ENCODE data around the gene C17orf113. TPM values are rescaled to one million over a fixed set of nuclear protein-coding genes. Genes with fewer than 3 reads are reported as not detected.

Gene C17orf113
- total and polyA plus RNA-seq, 2 of the 13 experiments (the other 11 are each of a cell fraction or from before 2014, with no cell fraction given): 0.87 to 1.1 TPM

DNA sequence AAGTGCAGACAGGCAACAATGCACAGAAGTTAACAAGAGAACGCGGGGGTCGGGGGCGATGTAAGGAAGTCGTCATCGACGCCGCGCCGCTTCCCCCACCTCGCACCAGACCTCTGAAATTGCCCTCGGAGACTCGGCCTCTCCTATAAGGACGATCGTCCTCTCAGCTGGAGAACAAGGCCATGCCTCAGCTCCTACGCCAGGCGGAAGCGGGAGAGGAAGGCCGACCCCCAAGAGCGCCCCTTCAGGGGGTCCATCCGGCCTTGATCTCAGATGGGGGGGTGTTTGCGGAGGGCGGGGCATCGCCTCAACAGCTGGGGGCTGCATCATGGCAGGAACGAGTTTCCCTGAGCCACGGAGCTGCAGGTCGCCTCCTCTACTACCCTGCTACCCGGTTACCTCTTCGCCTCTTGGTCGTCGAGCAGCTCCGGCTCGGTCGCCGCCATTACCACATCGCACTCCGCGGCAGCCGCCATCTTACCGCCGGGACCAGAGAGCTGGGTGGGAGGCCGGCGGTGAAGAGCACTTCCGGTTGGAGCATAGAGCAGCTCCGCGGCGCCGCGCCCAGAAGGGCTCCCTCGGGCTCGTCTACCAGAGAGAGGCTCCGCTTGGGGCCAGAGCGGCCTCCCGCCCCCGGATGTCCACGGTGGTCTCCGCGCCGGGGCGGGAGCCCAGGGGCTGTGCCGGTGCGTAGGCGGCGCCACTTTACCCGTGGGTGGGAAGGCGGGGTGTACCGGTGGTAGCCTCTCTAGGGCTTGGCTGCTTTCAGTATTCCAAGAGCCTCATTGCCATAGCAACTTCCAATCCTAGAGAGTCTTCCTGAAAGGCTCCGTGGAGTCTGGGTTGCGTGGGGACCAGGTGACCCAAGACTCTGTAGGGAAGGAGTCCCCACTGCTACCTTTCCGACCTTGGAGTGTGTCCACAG, 33.2 kb downstream of the C17orf113 start, which contains the start of gene DNAJC7 (continued):
- TF ChIP-seq ARHGAP35 (CRISPR knock-in tag; IDR thresholded peaks at IDR 0.05; ENCODE audit: borderline replicate concordance) (peak; percentile 76; the same call in 1 of the 2 replicates), ZNF446 (CRISPR knock-in tag; IDR thresholded peaks at IDR 0.05) (peak; percentile 90; the same call in 1 of the 2 replicates), ZNF616 (CRISPR knock-in tag; IDR thresholded peaks at IDR 0.05; ENCODE audit: low read depth) (no peak; the same call in 1 of the 2 replicates), FLYWCH1 (CRISPR knock-in tag; IDR thresholded peaks at IDR 0.05) (no peak), FOXC1 (CRISPR knock-in tag; IDR thresholded peaks at IDR 0.05; ENCODE audit: borderline replicate concordance) (peak; percentile 87; the same call in 1 of the 2 replicates), SNAI1 (CRISPR knock-in tag; IDR thresholded peaks at IDR 0.05; ENCODE audit: borderline replicate concordance) (peak; percentile 99; the same call in 1 of the 2 replicates), SNRNP70 (IDR thresholded peaks at IDR 0.05; ENCODE audit: low read depth, low read length) (no peak), ZNF737 (CRISPR knock-in tag; IDR thresholded peaks at IDR 0.05; ENCODE audit: borderline replicate concordance) (peak; percentile 97), ZNF354B (CRISPR knock-in tag; IDR thresholded peaks at IDR 0.05) (peak; percentile 97; the same call in 1 of the 2 replicates), ZFP36L2 (CRISPR knock-in tag; IDR thresholded peaks at IDR 0.05) (0 out of 2 replicates have a peak, but pooled peaks have one; percentile 35)
- TF ChIP-seq, protein P1, sequence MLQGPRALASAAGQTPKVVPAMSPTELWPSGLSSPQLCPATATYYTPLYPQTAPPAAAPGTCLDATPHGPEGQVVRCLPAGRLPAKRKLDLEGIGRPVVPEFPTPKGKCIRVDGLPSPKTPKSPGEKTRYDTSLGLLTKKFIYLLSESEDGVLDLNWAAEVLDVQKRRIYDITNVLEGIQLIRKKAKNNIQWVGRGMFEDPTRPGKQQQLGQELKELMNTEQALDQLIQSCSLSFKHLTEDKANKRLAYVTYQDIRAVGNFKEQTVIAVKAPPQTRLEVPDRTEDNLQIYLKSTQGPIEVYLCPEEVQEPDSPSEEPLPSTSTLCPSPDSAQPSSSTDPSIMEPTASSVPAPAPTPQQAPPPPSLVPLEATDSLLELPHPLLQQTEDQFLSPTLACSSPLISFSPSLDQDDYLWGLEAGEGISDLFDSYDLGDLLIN (CRISPR knock-in tag; IDR thresholded peaks at IDR 0.05; ENCODE audit: borderline replicate concordance): no peak
- TF ChIP-seq, protein P2, sequence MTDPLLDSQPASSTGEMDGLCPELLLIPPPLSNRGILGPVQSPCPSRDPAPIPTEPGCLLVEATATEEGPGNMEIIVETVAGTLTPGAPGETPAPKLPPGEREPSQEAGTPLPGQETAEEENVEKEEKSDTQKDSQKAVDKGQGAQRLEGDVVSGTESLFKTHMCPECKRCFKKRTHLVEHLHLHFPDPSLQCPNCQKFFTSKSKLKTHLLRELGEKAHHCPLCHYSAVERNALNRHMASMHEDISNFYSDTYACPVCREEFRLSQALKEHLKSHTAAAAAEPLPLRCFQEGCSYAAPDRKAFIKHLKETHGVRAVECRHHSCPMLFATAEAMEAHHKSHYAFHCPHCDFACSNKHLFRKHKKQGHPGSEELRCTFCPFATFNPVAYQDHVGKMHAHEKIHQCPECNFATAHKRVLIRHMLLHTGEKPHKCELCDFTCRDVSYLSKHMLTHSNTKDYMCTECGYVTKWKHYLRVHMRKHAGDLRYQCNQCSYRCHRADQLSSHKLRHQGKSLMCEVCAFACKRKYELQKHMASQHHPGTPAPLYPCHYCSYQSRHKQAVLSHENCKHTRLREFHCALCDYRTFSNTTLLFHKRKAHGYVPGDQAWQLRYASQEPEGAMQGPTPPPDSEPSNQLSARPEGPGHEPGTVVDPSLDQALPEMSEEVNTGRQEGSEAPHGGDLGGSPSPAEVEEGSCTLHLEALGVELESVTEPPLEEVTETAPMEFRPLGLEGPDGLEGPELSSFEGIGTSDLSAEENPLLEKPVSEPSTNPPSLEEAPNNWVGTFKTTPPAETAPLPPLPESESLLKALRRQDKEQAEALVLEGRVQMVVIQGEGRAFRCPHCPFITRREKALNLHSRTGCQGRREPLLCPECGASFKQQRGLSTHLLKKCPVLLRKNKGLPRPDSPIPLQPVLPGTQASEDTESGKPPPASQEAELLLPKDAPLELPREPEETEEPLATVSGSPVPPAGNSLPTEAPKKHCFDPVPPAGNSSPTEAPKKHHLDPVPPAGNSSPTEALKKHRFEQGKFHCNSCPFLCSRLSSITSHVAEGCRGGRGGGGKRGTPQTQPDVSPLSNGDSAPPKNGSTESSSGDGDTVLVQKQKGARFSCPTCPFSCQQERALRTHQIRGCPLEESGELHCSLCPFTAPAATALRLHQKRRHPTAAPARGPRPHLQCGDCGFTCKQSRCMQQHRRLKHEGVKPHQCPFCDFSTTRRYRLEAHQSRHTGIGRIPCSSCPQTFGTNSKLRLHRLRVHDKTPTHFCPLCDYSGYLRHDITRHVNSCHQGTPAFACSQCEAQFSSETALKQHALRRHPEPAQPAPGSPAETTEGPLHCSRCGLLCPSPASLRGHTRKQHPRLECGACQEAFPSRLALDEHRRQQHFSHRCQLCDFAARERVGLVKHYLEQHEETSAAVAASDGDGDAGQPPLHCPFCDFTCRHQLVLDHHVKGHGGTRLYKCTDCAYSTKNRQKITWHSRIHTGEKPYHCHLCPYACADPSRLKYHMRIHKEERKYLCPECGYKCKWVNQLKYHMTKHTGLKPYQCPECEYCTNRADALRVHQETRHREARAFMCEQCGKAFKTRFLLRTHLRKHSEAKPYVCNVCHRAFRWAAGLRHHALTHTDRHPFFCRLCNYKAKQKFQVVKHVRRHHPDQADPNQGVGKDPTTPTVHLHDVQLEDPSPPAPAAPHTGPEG (CRISPR knock-in tag; IDR thresholded peaks at IDR 0.05): peak; percentile 42
- TF ChIP-seq, protein P3, sequence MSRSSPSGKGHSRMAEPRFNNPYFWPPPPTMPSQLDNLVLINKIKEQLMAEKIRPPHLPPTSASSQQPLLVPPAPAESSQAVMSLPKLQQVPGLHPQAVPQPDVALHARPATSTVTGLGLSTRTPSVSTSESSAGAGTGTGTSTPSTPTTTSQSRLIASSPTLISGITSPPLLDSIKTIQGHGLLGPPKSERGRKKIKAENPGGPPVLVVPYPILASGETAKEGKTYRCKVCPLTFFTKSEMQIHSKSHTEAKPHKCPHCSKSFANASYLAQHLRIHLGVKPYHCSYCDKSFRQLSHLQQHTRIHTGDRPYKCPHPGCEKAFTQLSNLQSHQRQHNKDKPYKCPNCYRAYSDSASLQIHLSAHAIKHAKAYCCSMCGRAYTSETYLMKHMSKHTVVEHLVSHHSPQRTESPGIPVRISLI (CRISPR knock-in tag; IDR thresholded peaks at IDR 0.05; ENCODE audit: borderline replicate concordance): 0 out of 2 replicates have a peak, but pooled peaks have one; percentile 41
- TF ChIP-seq, protein P4, sequence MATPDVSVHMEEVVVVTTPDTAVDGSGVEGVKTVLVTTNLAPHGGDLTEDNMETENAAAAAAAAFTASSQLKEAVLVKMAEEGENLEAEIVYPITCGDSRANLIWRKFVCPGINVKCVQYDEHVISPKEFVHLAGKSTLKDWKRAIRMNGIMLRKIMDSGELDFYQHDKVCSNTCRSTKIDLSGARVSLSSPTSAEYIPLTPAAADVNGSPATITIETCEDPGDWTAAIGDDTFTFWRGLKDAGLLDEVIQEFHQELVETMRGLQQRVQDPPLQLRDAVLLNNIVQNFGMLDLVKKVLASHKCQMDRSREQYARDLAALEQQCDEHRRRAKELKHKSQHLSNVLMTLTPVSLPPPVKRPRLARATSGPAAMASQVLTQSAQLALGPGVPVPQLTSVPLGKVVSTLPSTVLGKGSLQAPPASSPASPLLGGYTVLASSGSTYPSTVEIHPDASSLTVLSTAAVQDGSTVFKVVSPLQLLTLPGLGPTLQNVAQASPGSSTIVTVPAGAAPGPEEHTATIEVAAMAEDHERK (CRISPR knock-in tag; IDR thresholded peaks at IDR 0.05; ENCODE audit: low read depth): peak; percentile 59; the same call in 1 of the 2 replicates
- TF ChIP-seq, protein P5, sequence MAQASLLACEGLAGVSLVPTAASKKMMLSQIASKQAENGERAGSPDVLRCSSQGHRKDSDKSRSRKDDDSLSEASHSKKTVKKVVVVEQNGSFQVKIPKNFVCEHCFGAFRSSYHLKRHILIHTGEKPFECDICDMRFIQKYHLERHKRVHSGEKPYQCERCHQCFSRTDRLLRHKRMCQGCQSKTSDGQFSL (CRISPR knock-in tag; IDR thresholded peaks at IDR 0.05): peak; percentile 99
- TF ChIP-seq, protein P6, sequence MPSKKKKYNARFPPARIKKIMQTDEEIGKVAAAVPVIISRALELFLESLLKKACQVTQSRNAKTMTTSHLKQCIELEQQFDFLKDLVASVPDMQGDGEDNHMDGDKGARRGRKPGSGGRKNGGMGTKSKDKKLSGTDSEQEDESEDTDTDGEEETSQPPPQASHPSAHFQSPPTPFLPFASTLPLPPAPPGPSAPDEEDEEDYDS (CRISPR knock-in tag; IDR thresholded peaks at IDR 0.05): peak; percentile 79

Measured in HepG2 (cell line).